MM.1S (cell line): ENCODE measurements around the gene DLGAP1.
"Not testable (repeated sequence)": the region's sequence is repeated elsewhere in the genome, so short reads cannot be mapped to it uniquely, and the experiment has no call there.

ENCODE experiments used
- DNase-seq: peaks from one replicate; pipeline ENCODE4 v3.0.0-alpha.2; 2015
- H2AFZ ChIP-seq: fragments of 300-600 bp; sonication (generic); 2 replicates; pipeline ENCODE4 v1.6.0; 2016; ENCODE audit warnings: antibody characterized with exemption, low read length
- H3F3A ChIP-seq: fragments of 300-600 bp; sonication (generic); 2 replicates; pipeline ENCODE4 v1.6.1; 2016; ENCODE audit warnings: mild to moderate bottlenecking, antibody characterized with exemption, low read length, moderate library complexity, mixed read lengths; ENCODE audit not compliant: insufficient read depth
- H3K27ac ChIP-seq: fragments of 300-600 bp; sonication (generic); 2 replicates; pipeline ENCODE4 v1.5.1; 2016; ENCODE audit warnings: mild to moderate bottlenecking, low read length
- H3K27me3 ChIP-seq: fragments of 300-600 bp; sonication (generic); replicated peaks from 2 replicates; pipeline ENCODE4 v1.6.0; 2016; ENCODE audit warnings: low read length; ENCODE audit not compliant: insufficient read depth
- H3K36me3 ChIP-seq: fragments of 300-600 bp; sonication (generic); replicated peaks from 2 replicates; pipeline ENCODE4 v1.6.1; 2016; ENCODE audit warnings: mild to moderate bottlenecking, low read length, mixed read lengths; ENCODE audit not compliant: insufficient read depth
- H3K4me1 ChIP-seq: fragments of 300-600 bp; sonication (generic); 2 replicates; pipeline ENCODE4 v1.6.1; 2016; ENCODE audit warnings: low read length, mixed read lengths
- H3K4me2 ChIP-seq: fragments of 300-600 bp; sonication (generic); 2 replicates; pipeline ENCODE4 v1.6.0; 2016; ENCODE audit warnings: low read depth, low read length
- H3K4me3 ChIP-seq: fragments of 300-600 bp; sonication (generic); 2 replicates; pipeline ENCODE4 v1.5.1; 2016; ENCODE audit warnings: low read length, mixed read lengths
- H3K79me2 ChIP-seq: fragments of 300-600 bp; sonication (generic); 2 replicates; pipeline ENCODE4 v1.6.1; 2016; ENCODE audit warnings: mixed run types, low read length, mixed read lengths
- H3K9ac ChIP-seq: fragments of 300-600 bp; sonication (generic); 2 replicates; pipeline ENCODE4 v1.6.1; 2016; ENCODE audit warnings: low read length, mixed read lengths
- H3K9me2 ChIP-seq: fragments of 300-600 bp; sonication (generic); replicated peaks from 2 replicates; pipeline ENCODE4 v1.6.1; 2016; ENCODE audit warnings: mild to moderate bottlenecking, low read length, mixed read lengths; ENCODE audit not compliant: insufficient read depth
- H3K9me3 ChIP-seq: fragments of 300-600 bp; sonication (generic); replicated peaks from 2 replicates; pipeline ENCODE4 v1.6.1; 2016; ENCODE audit warnings: mild to moderate bottlenecking, low read length, mixed read lengths; ENCODE audit not compliant: insufficient read depth
- H4K20me1 ChIP-seq: fragments of 300-600 bp; sonication (generic); 2 replicates; pipeline ENCODE4 v1.6.1; 2016; ENCODE audit warnings: mild to moderate bottlenecking, low read length, moderate library complexity, mixed read lengths; ENCODE audit not compliant: insufficient read depth
- CTCF ChIP-seq: fragments of 300-600 bp; sonication (generic); IDR thresholded peaks from 2 replicates; pipeline ENCODE4 v1.5.1; 2016; ENCODE audit warnings: antibody characterized with exemption, low read length, mixed read lengths
- EZH2 ChIP-seq: fragments of 300-600 bp; sonication (generic); optimal IDR thresholded peaks from 2 replicates; pipeline ENCODE3; 2017; ENCODE audit warnings: low read depth, mild to moderate bottlenecking, antibody characterized with exemption, low read length, mixed read lengths
- EZH2phosphoT487 ChIP-seq: fragments of 300-600 bp; sonication (generic); IDR thresholded peaks from 2 replicates; pipeline ENCODE4 v1.6.1; 2018; ENCODE audit warnings: antibody characterized with exemption, low read length

The DLGAP1 gene

GRCh38 chr18:3604498-3605408 lies 850.4 kb downstream of the DLGAP1 start:
- peaks cover 86% of the 10 kb centered on the region for H3K27me3 ChIP-seq
- no peaks in the 10 kb centered on the region for H3K79me2 ChIP-seq
- no peak overlapping the region for H3K9ac ChIP-seq
- DNase-seq, result peak; percentile 80
- H3K27ac ChIP-seq, result no peak overlapping the region
- peak overlapping the region; percentile 35 for H3K4me3 ChIP-seq
- H3K9me3 ChIP-seq, result no peaks in the 10 kb centered on the region
- TF ChIP-seq EZH2phosphoT487 (no peak), EZH2 (no peak), CTCF (no peak)
- peaks cover 8% of the 10 kb centered on the region; the same call in 1 of the 2 replicates for H3F3A ChIP-seq
- H3K9me2 ChIP-seq, result no peaks in the 10 kb centered on the region
- H2AFZ ChIP-seq, result no peak overlapping the region
- H3K4me2 ChIP-seq, result peak overlapping the region; percentile 77
- peaks cover 15% of the 10 kb centered on the region for H3K4me1 ChIP-seq
- H3K36me3 ChIP-seq, result no peaks in the 10 kb centered on the region
- H4K20me1 ChIP-seq, result peaks cover 4% of the 10 kb centered on the region; the same call in 1 of the 2 replicates

- Histone ChIP-seq H3K79me2 (no peaks in the 10 kb centered on the region), H3K27me3 (peaks cover 88% of the 10 kb centered on the region), H4K20me1 (peaks cover 4% of the 10 kb centered on the region; the same call in 1 of the 2 replicates), H3K9me2 (no peaks in the 10 kb centered on the region), H3K27ac (no peak overlapping the region), H2AFZ (no peak overlapping the region), H3K9me3 (no peaks in the 10 kb centered on the region), H3K9ac (no peak overlapping the region), H3K4me2 (peak overlapping the region; percentile 77; the same call in 1 of the 2 replicates), H3F3A (peaks cover 8% of the 10 kb centered on the region; the same call in 1 of the 2 replicates), H3K4me3 (no peak overlapping the region), H3K36me3 (no peaks in the 10 kb centered on the region), H3K4me1 (peaks cover 15% of the 10 kb centered on the region)
- no peak for DNase-seq
- TF ChIP-seq CTCF, result no peak
- no peak for TF ChIP-seq EZH2
- no peak for TF ChIP-seq EZH2phosphoT487
Measured at GRCh38 chr18:3604235-3604497, 850.9 kb downstream of the DLGAP1 start.

- no peaks in the 10 kb centered on the region for H3K9me2 ChIP-seq
- no peaks in the 10 kb centered on the region for H3K79me2 ChIP-seq
- H3K4me1 ChIP-seq, result peaks cover 15% of the 10 kb centered on the region
- no peak for TF ChIP-seq CTCF
- TF ChIP-seq EZH2, result no peak
- H3K9ac ChIP-seq, result no peak overlapping the region
- no peak for DNase-seq
- peak overlapping the region; percentile 77; the same call in 1 of the 2 replicates for H3K4me2 ChIP-seq
- H3K27me3 ChIP-seq, result peaks cover 88% of the 10 kb centered on the region
- peaks cover 4% of the 10 kb centered on the region; the same call in 1 of the 2 replicates for H4K20me1 ChIP-seq
- H3K4me3 ChIP-seq, result no peak overlapping the region
- no peak overlapping the region for H2AFZ ChIP-seq
- H3K27ac ChIP-seq, result no peak overlapping the region
- H3K36me3 ChIP-seq, result no peaks in the 10 kb centered on the region
- H3K9me3 ChIP-seq, result no peaks in the 10 kb centered on the region
- peaks cover 8% of the 10 kb centered on the region; the same call in 1 of the 2 replicates for H3F3A ChIP-seq
Measured at GRCh38 chr18:3603421-3604234, 851.5 kb downstream of the DLGAP1 start.

- Histone ChIP-seq H3K4me1 (peaks cover 15% of the 10 kb centered on the region), H3K27me3 (peaks cover 81% of the 10 kb centered on the region)
- H2AFZ ChIP-seq, H3K9me2 ChIP-seq, H3K79me2 ChIP-seq, H3K27ac ChIP-seq, H4K20me1 ChIP-seq, H3K36me3 ChIP-seq, H3K9me3 ChIP-seq, H3K4me2 ChIP-seq, DNase-seq, H3F3A ChIP-seq, H3K4me3 ChIP-seq, H3K9ac ChIP-seq: not testable (repeated sequence)
Measured at GRCh38 chr18:3601106-3601755, 853.9 kb downstream of the DLGAP1 start.
